Naive thymus-derived CD4-positive, alpha-beta T cell (primary cell): ENCODE data around the gene CD81. TPM values are rescaled to one million over a fixed set of nuclear protein-coding genes. Genes with fewer than 3 reads are reported as not detected.
"Not testable (repeated sequence)": the region's sequence is repeated elsewhere in the genome, so short reads cannot be mapped to it uniquely, and the experiment has no call there.

Experiments used
- ATAC-seq: fragments of 150-1000 bp; cut with Tn5 transposase; 2 replicates; pipeline ENCODE4 v1.10.0; 2021; ENCODE audit warnings: mild to moderate bottlenecking, moderate library complexity
- CTCF ChIA-PET: fragments of 350-600 bp; sonication (Branson Sonifier 250); formaldehyde crosslinking; loops from one replicate; lab custom pipeline; 2021; ENCODE audit warnings: antibody characterized with exemption; lab: Charles Lee
- POLR2A ChIA-PET: fragments of 350-600 bp; sonication (Branson Sonifier 250); formaldehyde crosslinking; loops from one replicate; lab custom pipeline; 2021; ENCODE audit warnings: antibody characterized with exemption, inconsistent platforms; lab: Charles Lee
- DNase-seq, 9 donors: peaks; one replicate each; pipeline versions ENCODE4 v3.0.0 to v3.0.0-alpha.2; 2020 to 2022; ENCODE audit warnings: mixed read lengths in 1 of 9
- H3K27ac ChIP-seq: one replicate; pipeline ENCODE4 v1.7.0; 2013; ENCODE audit warnings: mild to moderate bottlenecking, low read depth, low read length, moderate library complexity
- H3K27me3 ChIP-seq, 2 donors: one replicate each; pipeline ENCODE4 v1.7.0; 2013; ENCODE audit warnings: low read length in 2 of 2, mild to moderate bottlenecking in 2 of 2, moderate library complexity in 2 of 2; ENCODE audit not compliant: control insufficient read depth in 2 of 2, insufficient read depth in 2 of 2
- H3K36me3 ChIP-seq, 3 experiments: 1 replicate in 2 of 3; 2 replicates in 1 of 3; pipeline ENCODE4 v1.7.0; 2013; ENCODE audit warnings: low read length in 3 of 3, mild to moderate bottlenecking in 3 of 3, moderate library complexity in 1 of 3; ENCODE audit not compliant: insufficient read depth in 3 of 3, control insufficient read depth in 2 of 3
- H3K4me1 ChIP-seq, 2 donors: one replicate each; pipeline ENCODE4 v1.7.0; 2013; ENCODE audit warnings: low read length in 2 of 2, mild to moderate bottlenecking in 2 of 2, moderate library complexity in 1 of 2; ENCODE audit not compliant: control insufficient read depth in 2 of 2, insufficient read depth in 2 of 2
- H3K4me3 ChIP-seq: 2 replicates; pipeline ENCODE4 v1.7.0; 2013; ENCODE audit warnings: mild to moderate bottlenecking, low read length
- H3K9me3 ChIP-seq, 3 experiments: 1 replicate in 2 of 3; 2 replicates in 1 of 3; pipeline ENCODE4 v1.7.0; 2013; ENCODE audit warnings: low read length in 3 of 3; ENCODE audit not compliant: control insufficient read depth in 2 of 3
- H3K27ac Mint-ChIP-seq, 9 donors: one replicate each; pipeline ENCODE4 v1.8.0; 2020 to 2022; ENCODE audit warnings: mixed read lengths in 9 of 9, mild to moderate bottlenecking in 8 of 9, moderate library complexity in 5 of 9, inconsistent platforms in 2 of 9
- H3K27me3 Mint-ChIP-seq, 5 donors: one replicate each; pipeline ENCODE4 v1.8.0; 2021 to 2022; ENCODE audit warnings: mixed read lengths in 5 of 5, mild to moderate bottlenecking in 1 of 5
- H3K36me3 Mint-ChIP-seq, 5 donors: one replicate each; pipeline ENCODE4 v1.8.0; 2020 to 2022; ENCODE audit warnings: mixed read lengths in 5 of 5, mild to moderate bottlenecking in 3 of 5, inconsistent platforms in 1 of 5
- H3K4me1 Mint-ChIP-seq, 7 donors: one replicate each; pipeline ENCODE4 v1.8.0; 2020 to 2022; ENCODE audit warnings: mixed read lengths in 7 of 7, mild to moderate bottlenecking in 3 of 7, inconsistent platforms in 1 of 7
- H3K4me3 Mint-ChIP-seq, 10 donors: one replicate each; pipeline ENCODE4 v1.8.0; 2020 to 2022; ENCODE audit warnings: mild to moderate bottlenecking in 10 of 10, mixed read lengths in 10 of 10, moderate library complexity in 6 of 10, inconsistent platforms in 2 of 10
- H3K9me3 Mint-ChIP-seq, 11 donors: one replicate each; pipeline ENCODE4 v1.8.0; 2020 to 2022; ENCODE audit warnings: mixed read lengths in 11 of 11, mild to moderate bottlenecking in 4 of 11, inconsistent platforms in 1 of 11, moderate library complexity in 1 of 11
- intact Hi-C, 2 donors: fragments of 100-400 bp; cut with micrococcal nuclease; formaldehyde crosslinking; loops; one replicate each; pipeline ENCODE4 v1.15.1; 2023
- polyA plus RNA-seq, 2 donors: library from polyadenylated mRNA; unstranded; fragments of 300-500 nt; fragmentation: Illumina TruSeq; gene quantifications; one replicate each; pipeline ENCODE4 v1.2.3, GENCODE V29; 2021
- total RNA-seq, 6 experiments: library from RNA in 5 of 6; stranded (reverse) in 5 of 6; gene quantifications; 1 replicate in 5 of 6; 2 replicates in 1 of 6; pipeline ENCODE4 v1.2.3 and lab custom pipeline; 2021 to 2026

CD81 gene
- total and polyA plus RNA-seq, 7 experiments from 2014 or later, result 19.0 to 173 (median 102) TPM

- no peak for ATAC-seq
- H3K4me3 Mint-ChIP-seq, result no peak overlapping the region
- CTCF ChIA-PET, result no interaction called here
These were observed 15.5 kb upstream of the CD81 start for GRCh38 chr11:2361565-2361964.

GRCh38 chr11:2362414-2362813 is 14.7 kb upstream of the CD81 start:
- no peak overlapping the region for H3K27ac Mint-ChIP-seq
- intact Hi-C loops, result no loop called here
- no peak for DNase-seq
- H3K9me3 ChIP-seq, result no peaks in the 10 kb centered on the region
- ChIA-PET POLR2A (no interaction called here), CTCF (no interaction called here)
- H3K9me3 Mint-ChIP-seq, result no peaks in the 10 kb centered on the region
- H3K4me1 Mint-ChIP-seq, result peaks cover 0 to under 1% (median 0%) of the 10 kb centered on the region in 7 donors
- no peak overlapping the region for H3K4me3 ChIP-seq
- H3K4me3 Mint-ChIP-seq, result no peak overlapping the region
- no peaks in the 10 kb centered on the region for H3K27me3 Mint-ChIP-seq
- no peaks in the 10 kb centered on the region for H3K36me3 ChIP-seq
- H3K27me3 ChIP-seq, result no peaks in the 10 kb centered on the region
- no peaks in the 10 kb centered on the region for H3K36me3 Mint-ChIP-seq
- ATAC-seq, result no peak
- no peak overlapping the region for H3K27ac ChIP-seq
- no peaks in the 10 kb centered on the region for H3K4me1 ChIP-seq

More at GRCh38 chr11:2361565-2361964, 15.5 kb upstream of the CD81 start:
- H3K27ac Mint-ChIP-seq, result no peak overlapping the region
- no peaks in the 10 kb centered on the region for H3K4me1 Mint-ChIP-seq
- Histone ChIP-seq H3K4me1 (no peaks in the 10 kb centered on the region), H3K9me3 (no peaks in the 10 kb centered on the region), H3K27me3 (no peaks in the 10 kb centered on the region), H3K36me3 (no peaks in the 10 kb centered on the region), H3K4me3 (no peak overlapping the region), H3K27ac (no peak overlapping the region)
- POLR2A ChIA-PET, result no interaction called here
- no peaks in the 10 kb centered on the region for H3K27me3 Mint-ChIP-seq
- no peaks in the 10 kb centered on the region for H3K36me3 Mint-ChIP-seq
- DNase-seq, result no peak
- intact Hi-C loops, result no loop called here
- H3K9me3 Mint-ChIP-seq, result no peaks in the 10 kb centered on the region

GRCh38 chr11:2363130-2363529 is 14.0 kb upstream of the CD81 start:
- no peak for DNase-seq
- Histone ChIP-seq H3K36me3 (no peaks in the 10 kb centered on the region), H3K27me3 (no peaks in the 10 kb centered on the region), H3K9me3 (no peaks in the 10 kb centered on the region), H3K4me1 (no peaks in the 10 kb centered on the region), H3K27ac (no peak overlapping the region), H3K4me3 (no peak overlapping the region)
- intact Hi-C loops, result no loop called here
- CTCF ChIA-PET, result no interaction called here
- peaks cover 0 to 2% (median 0%) of the 10 kb centered on the region in 7 donors for H3K4me1 Mint-ChIP-seq
- H3K4me3 Mint-ChIP-seq, result no peak overlapping the region
- no peak overlapping the region for H3K27ac Mint-ChIP-seq
- no peaks in the 10 kb centered on the region for H3K36me3 Mint-ChIP-seq
- no peaks in the 10 kb centered on the region for H3K27me3 Mint-ChIP-seq
- POLR2A ChIA-PET, result no interaction called here
- no peak for ATAC-seq
- H3K9me3 Mint-ChIP-seq, result no peaks in the 10 kb centered on the region

GRCh38 chr11:2363577-2364370 is 13.3 kb upstream of the CD81 start:
- Histone ChIP-seq H3K4me1 (no peaks in the 10 kb centered on the region), H3K27me3 (no peaks in the 10 kb centered on the region), H3K36me3 (no peaks in the 10 kb centered on the region), H3K27ac (no peak overlapping the region), H3K4me3 (no peak overlapping the region), H3K9me3 (no peaks in the 10 kb centered on the region)
- Mint-ChIP-seq H3K4me1 (peaks cover 0 to 2% (median 0%) of the 10 kb centered on the region in 7 donors), H3K4me3 (no peak overlapping the region), H3K36me3 (no peaks in the 10 kb centered on the region), H3K9me3 (no peaks in the 10 kb centered on the region), H3K27me3 (no peaks in the 10 kb centered on the region), H3K27ac (no peak overlapping the region)
- no peak for ATAC-seq
- ChIA-PET CTCF (interaction anchor here (0.8 kb wide), 1 partner anchor 56 kb away, joined by 10 read pairs; no protein-coding TSS in a partner anchor), POLR2A (no interaction called here)
- no peak for DNase-seq
- intact Hi-C loops, result no loop called here

GRCh38 chr11:2364386-2364785 is 12.7 kb upstream of the CD81 start:
- H3K36me3 Mint-ChIP-seq, result not testable (repeated sequence)

GRCh38 chr11:2365571-2366210 is 11.4 kb upstream of the CD81 start:
- Histone ChIP-seq H3K27me3 (no peaks in the 10 kb centered on the region), H3K4me1 (no peaks in the 10 kb centered on the region), H3K27ac (no peak overlapping the region), H3K36me3 (no peaks in the 10 kb centered on the region), H3K9me3 (no peaks in the 10 kb centered on the region), H3K4me3 (no peak overlapping the region)
- DNase-seq (no peak), ATAC-seq (no peak)
- H3K27ac Mint-ChIP-seq, result no peak overlapping the region
- CTCF ChIA-PET, result no interaction called here
- no peak overlapping the region for H3K4me3 Mint-ChIP-seq
- H3K36me3 Mint-ChIP-seq, result no peaks in the 10 kb centered on the region
- H3K4me1 Mint-ChIP-seq, result peaks cover 0 to 2% (median 0%) of the 10 kb centered on the region in 7 donors
- no peaks in the 10 kb centered on the region for H3K9me3 Mint-ChIP-seq
- POLR2A ChIA-PET, result no interaction called here
- intact Hi-C loops, result no loop called here
- no peaks in the 10 kb centered on the region for H3K27me3 Mint-ChIP-seq

More at GRCh38 chr11:2364386-2364785, 12.7 kb upstream of the CD81 start:
- H3K9me3 ChIP-seq, H3K4me3 Mint-ChIP-seq, DNase-seq, H3K4me3 ChIP-seq, H3K4me1 Mint-ChIP-seq, H3K9me3 Mint-ChIP-seq, H3K27ac Mint-ChIP-seq, ATAC-seq, intact Hi-C loops, H3K4me1 ChIP-seq, H3K27ac ChIP-seq, POLR2A ChIA-PET, H3K27me3 Mint-ChIP-seq, H3K36me3 ChIP-seq, H3K27me3 ChIP-seq: not testable (repeated sequence)
- CTCF ChIA-PET, result interaction anchor here (0.8 kb wide), 1 partner anchor 56 kb away, joined by 10 read pairs; no protein-coding TSS in a partner anchor
